GM13976 (cell line): Measurements from ENCODE around the gene LMAN2L.

Experiments
- DNase-seq: peaks from one replicate; pipeline ENCODE4 v3.0.0; 2012; ENCODE audit warnings: low spot score
- in situ Hi-C: fragments of 300-500 bp; cut with MboI; formaldehyde crosslinking; loops from one replicate; pipeline ENCODE4 v1.12.0; 2022; ENCODE audit warnings: low sequenced_read_pairs, mixed read lengths, inconsistent platforms; ENCODE audit not compliant: unreplicated experiment
- TF ChIP-seq, protein P1 (sequence below): IDR thresholded peaks from 2 replicates; pipeline ENCODE4 v1.5.1; 2012; ENCODE audit warnings: borderline replicate concordance, mild to moderate bottlenecking; ENCODE audit not compliant: insufficient read depth; ENCODE audit errors: extremely low read depth, missing control alignments, control extremely low read depth

LMAN2L gene

GRCh38 chr2:96716388-96716787 lies 23.5 kb downstream of the LMAN2L start:
- no peak for DNase-seq
- in situ Hi-C loops = no loop called here
- TF ChIP-seq, protein P1, sequence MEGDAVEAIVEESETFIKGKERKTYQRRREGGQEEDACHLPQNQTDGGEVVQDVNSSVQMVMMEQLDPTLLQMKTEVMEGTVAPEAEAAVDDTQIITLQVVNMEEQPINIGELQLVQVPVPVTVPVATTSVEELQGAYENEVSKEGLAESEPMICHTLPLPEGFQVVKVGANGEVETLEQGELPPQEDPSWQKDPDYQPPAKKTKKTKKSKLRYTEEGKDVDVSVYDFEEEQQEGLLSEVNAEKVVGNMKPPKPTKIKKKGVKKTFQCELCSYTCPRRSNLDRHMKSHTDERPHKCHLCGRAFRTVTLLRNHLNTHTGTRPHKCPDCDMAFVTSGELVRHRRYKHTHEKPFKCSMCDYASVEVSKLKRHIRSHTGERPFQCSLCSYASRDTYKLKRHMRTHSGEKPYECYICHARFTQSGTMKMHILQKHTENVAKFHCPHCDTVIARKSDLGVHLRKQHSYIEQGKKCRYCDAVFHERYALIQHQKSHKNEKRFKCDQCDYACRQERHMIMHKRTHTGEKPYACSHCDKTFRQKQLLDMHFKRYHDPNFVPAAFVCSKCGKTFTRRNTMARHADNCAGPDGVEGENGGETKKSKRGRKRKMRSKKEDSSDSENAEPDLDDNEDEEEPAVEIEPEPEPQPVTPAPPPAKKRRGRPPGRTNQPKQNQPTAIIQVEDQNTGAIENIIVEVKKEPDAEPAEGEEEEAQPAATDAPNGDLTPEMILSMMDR = no peak

GRCh38 chr2:96715658-96716057 lies 24.2 kb downstream of the LMAN2L start:
- in situ Hi-C loops = no loop called here
- DNase-seq = no peak
- TF ChIP-seq, protein P1 = no peak

- DNase-seq = no peak
- in situ Hi-C loops = no loop called here
- TF ChIP-seq, protein P1 = no peak
Measured at GRCh38 chr2:96710985-96711384, 28.9 kb downstream of the LMAN2L start.

- TF ChIP-seq, protein P1 = no peak
- in situ Hi-C loops = no loop called here
- DNase-seq = no peak
Measured at GRCh38 chr2:96703021-96703751, 36.7 kb downstream of the LMAN2L start.

DNA sequence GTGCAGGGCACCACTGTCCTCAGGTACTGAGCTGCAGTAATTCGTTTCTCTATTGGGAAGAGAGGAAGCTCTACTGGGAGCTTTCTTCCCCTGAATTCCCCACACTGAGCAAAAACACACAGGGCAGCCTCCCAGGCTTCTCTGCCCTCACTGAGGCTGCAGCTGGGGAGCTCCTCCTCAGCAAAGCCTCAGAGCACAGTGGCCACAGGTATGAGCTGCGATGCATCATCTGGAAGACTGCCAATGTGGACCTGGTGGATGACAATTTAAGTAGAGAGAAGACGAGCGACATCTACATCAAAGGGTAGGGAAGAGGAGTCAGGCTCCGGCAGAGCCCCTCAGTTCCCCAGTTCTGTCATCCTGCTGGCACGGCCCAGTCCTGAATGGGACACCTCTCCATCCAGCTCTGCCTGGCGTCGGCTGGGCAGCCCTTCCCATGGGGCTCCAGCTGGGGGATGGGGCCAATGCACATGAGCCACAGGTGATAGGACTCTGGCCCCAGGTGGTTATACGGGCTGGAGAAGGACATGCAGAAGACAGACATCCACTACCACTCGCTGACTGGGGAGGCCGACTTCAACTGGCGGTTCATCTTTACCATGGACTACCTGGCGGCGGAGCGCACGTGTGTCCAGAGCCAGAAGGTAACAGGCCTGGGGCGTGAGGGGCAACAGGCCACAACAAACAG lies 37.6 kb downstream of the LMAN2L start:
- no peak for DNase-seq
- TF ChIP-seq, protein P1 = no peak
- in situ Hi-C loops = no loop called here

DNA sequence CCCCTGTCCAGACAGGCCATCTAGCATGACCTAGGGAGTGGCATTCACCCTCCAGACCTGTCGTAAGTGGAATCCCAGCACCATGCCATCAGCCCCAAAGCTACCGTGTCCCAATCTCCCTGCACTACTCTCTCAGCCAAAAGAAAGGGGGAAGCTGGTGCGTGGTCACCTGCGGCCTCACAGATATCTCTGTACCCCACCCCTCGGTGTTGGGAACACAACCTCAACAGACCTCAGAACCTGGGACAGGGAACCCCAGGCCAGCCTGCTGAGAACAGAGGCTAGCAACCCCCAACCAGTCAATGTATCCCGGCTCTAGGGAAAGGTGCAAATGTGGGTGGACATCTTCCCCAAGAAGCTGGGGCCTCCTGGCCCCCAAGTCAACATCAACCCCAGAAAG lies 38.2 kb downstream of the LMAN2L start:
- in situ Hi-C loops = no loop called here
- no peak for DNase-seq
- TF ChIP-seq, protein P1 = no peak
